NB4 (cell line): ENCODE data around the gene TMEM31.

Source experiments
- CTCF ChIP-seq: IDR thresholded peaks from one replicate; pipeline ENCODE4 v1.5.1; 2012; ENCODE audit warnings: low read depth, low read length
- POLR2A ChIP-seq: IDR thresholded peaks from 2 replicates; pipeline ENCODE4 v1.6.1; 2011; ENCODE audit warnings: mild to moderate bottlenecking; ENCODE audit not compliant: insufficient read length; ENCODE audit errors: extremely low read depth

DNA sequence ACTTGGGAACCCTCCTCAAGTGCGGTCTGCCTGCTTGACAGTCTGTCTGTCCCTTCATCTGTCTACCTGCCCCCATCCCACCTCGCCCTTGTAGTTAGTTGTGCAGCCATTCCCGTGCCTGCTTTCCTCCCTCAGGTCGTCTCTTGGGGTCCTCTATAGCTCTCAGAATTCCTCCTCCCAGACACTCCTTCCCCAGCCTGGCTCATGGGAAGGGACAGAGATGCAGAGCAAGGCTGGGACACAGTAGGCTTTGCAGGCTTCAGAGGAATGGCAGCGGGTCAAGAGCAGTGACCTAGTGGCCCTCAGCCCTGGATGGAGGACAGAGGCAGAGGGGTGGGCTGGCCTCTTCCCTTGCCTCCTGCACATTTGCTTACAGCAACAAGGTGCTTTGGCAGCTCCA lies 18.3 kb downstream of the TMEM31 start:
- TF ChIP-seq CTCF: no peak
- TF ChIP-seq POLR2A: no peak
